GM19463 (cell line): ENCODE measurements around the gene VPS13A.
"Not testable (repeated sequence)": the region's sequence is repeated elsewhere in the genome, so short reads cannot be mapped to it uniquely, and the experiment has no call there.

Experiments used
- ATAC-seq: cut with Tn5 transposase; IDR thresholded peaks from one replicate; pipeline ENCODE4 v1.9.1; 2021; ENCODE audit warnings: mild to moderate bottlenecking, moderate library complexity; ENCODE audit not compliant: unreplicated experiment

VPS13A gene

GRCh38 chr9:77180056-77180455 is 2.7 kb downstream of the VPS13A start:
- no peak for ATAC-seq

- ATAC-seq = no peak
Measured at GRCh38 chr9:77183581-77183980, 6.2 kb downstream of the VPS13A start.

DNA sequence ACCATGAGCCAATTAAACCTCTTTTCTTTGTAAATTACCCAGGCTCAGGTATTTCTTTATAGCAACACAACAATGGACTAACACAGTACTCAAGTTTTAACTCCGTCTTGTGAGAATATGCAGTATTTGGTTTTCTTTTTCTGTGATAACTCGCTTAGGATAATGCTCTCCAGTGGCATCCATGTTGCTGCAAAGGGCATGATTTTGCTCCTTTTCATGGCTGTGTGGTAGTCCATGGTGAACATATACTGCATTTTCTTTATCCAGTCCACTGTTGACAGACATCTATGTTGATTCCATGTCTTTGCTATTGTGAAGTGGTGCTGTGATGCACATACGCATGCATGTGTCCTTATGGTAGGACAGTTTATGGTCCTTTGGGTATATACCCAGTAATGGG is 10.9 kb downstream of the VPS13A start:
- ATAC-seq = no peak

DNA sequence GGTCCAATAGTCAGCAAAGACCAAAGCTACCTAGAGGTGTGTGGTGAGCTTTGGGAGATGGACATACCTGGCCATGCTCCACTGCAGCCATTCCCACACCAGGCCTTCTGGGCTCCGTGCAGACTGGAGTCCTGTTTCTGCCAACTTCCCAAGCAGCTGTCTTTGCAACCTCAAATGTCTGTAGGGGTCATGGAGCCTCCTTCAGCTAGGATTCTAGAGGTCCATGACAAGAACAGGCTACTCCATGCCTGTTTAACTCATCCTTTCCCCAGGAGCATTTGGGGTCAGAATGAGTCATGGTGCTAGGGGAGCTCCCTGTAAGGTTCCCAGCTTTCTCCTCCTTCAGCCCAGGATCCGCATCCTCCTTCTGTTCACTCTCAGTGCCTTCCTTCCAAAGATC is 17.1 kb downstream of the VPS13A start:
- ATAC-seq = no peak

DNA sequence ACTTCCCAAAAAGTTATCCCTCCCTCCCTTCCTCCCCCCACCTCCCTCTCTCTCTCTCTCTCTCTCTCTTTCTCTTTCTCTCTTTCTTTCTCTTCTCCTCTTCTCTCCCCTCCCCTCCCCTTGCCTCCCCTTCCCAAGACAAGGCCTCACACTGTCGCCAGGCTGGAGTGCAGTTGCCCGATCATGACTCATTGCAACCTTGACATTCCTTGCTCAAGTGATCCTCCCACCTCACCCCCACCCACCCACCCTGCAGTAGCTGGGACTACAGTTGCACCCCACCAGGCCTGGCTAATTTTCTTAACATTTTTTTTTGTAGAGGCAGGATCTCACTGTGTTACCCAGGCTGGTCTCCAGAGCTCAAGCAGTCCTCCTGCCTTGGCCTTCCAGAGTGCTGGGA is 32.8 kb downstream of the VPS13A start:
- ATAC-seq = no peak

- no peak for ATAC-seq
Measured at GRCh38 chr9:77211561-77211960, 34.2 kb downstream of the VPS13A start.

- ATAC-seq = no peak
Measured at GRCh38 chr9:77212801-77213200, 35.5 kb downstream of the VPS13A start.

DNA sequence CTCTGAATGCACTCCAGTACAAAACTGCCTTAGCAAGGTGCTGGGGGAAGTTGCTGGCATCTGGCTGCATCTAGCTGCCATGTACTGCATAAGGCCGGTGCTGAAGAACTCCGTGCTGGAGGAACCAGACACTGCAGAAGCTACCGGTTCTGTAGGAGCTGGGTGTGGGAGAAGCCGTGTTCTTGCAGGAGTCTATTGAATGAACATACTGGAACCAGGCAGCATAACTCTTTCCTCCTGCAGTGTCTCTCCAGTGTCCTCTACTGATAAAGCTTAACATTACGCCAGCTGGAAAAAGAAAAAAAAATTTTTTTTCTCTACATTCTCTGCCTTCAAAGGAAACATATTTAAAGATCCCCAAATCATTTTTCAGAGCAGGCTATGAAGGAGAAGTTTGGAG is 38.5 kb downstream of the VPS13A start:
- ATAC-seq = no peak

DNA sequence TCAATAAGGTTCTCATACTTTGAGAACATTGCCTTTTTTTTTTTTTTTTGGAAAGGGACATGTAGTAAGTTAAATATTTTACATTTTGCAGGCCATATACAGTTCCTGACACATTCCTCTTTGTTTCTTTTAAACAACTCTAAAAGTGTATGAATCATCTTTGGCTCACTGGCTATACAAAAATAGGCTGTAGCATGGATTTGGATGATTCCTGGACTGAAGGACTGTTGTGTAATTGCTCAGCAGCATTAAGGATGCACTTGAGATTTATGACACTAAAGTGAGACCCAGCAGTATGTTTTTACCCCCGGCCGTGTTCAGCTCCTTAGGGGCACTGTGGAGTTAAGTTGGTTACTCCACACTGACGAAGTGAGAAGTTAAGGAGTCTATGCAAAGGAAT is 41.3 kb downstream of the VPS13A start:
- no peak for ATAC-seq

DNA sequence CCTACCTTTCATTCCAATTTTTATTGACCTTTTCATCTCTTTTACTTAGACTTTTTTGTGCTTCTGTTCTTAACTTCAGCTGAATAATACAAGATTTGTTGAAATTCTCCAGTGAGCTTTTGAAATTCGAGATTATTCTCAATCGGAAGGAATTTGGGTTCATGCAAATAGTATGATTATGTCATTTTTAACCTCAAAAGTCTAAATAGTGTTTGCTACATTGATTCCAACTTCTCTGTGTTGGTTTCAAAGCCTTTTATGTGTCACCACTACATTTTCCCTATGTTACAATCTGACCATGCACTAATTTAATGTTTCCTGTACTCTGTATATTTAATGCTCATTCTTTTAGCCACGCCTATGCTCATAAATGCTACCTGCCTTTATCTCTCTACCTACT is 44.1 kb downstream of the VPS13A start:
- no peak for ATAC-seq

DNA sequence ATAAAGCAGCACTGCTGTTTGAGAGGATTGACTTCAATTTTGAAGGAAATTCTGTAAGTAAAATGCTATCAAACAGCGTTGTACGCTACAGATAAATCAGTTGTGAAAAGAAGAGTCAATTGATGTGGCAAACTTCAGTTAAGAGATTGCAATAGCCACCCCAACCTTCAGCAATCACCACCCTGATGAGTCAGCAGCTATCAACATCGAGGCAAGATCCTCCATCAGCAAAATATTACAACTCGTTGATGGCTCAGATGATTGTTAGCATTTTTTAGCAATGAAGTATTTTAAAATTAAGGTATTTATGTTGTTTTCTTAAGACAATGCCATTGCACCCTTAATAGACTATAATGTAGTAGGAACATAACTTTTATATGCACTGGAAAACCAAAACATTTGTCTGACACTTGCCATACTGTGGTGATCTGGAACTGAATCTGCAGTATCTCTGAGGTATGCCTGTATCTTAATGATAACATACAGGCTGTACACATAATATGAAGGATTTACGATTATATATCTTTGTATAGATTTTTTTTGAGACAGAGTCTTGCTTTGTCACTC is 47.5 kb downstream of the VPS13A start:
- ATAC-seq = no peak

DNA sequence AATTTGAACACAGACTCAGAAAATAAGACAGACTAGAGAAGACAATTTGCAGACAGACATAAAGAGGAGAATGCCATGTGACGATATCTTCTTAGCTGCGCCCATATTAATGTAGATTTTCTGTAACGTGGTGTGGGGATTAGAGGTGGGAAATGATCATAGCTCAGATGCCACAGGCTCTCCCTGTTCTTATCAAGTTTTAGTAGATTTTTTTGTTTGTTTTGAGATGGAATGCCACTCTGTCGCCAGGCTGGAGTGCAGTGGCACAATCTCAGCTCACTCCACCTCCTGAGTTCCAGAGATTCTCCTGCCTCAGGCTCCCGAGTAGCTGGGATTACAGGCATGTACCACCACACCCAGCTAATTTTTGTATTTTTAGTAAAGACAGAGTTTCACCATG is 59.4 kb downstream of the VPS13A start:
- no peak for ATAC-seq

- no peak for ATAC-seq
Measured at GRCh38 chr9:77237896-77238295, 60.6 kb downstream of the VPS13A start.

- ATAC-seq = no peak
Measured at GRCh38 chr9:77251050-77251449, 73.7 kb downstream of the VPS13A start.

DNA sequence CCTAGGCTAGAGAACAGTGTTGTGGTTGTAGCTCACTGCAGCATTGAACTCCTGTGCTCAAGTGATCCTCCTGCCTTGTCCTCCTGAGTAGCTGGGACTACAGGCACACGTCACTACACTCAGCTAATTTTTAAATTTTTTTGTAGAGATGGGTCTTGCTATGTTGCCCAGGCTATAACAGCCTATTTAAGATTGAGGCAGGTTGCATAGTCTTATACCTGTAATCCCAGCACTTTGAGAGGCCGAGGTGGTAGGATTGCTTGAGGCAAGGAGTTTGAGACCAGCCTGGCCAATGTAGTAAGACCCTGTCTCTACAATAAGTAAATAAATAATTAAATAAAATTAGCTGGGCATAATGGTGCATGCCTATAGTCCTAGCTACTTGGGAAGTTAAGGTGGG is 79.9 kb downstream of the VPS13A start:
- ATAC-seq = no peak

DNA sequence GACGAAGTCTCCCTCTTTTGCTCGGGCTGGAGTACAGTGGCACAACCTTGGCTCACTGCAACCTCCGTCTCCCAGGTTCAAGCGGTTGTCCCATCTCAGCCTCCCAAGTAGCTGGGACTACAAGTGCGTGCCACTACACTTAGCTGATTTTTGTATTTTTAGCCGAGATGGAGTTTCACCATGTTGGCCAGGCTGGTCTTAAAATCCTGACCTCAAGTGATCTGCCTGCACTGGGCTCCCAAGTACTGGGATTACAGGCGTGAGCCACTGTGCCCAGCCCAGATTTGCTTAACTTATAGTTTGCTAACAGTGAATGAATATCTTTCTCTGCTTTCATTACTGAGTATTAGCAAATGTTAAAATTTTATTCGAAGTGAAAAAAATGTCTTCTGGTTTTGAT is 84.3 kb downstream of the VPS13A start:
- no peak for ATAC-seq

DNA sequence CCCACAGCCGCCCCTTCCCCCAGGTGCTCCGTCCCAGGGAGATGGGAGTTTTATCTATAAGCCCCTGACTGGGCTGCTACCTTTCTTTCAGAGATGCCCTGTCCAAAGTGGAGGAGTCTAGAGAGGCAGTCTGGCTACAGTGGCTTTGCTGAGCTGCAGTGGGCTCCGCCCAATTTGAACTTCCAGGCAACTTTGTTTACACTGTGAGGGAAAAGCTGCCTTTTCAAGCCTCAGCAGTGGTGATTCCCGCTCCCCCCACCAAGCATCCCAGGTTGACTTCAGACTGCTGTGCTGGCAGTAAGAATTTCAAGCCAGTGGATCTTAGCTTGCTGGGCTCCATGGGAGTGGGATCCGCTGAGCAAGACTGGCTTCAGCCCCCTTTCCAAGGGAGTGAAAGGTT is 90.4 kb downstream of the VPS13A start:
- ATAC-seq = not testable (repeated sequence)

DNA sequence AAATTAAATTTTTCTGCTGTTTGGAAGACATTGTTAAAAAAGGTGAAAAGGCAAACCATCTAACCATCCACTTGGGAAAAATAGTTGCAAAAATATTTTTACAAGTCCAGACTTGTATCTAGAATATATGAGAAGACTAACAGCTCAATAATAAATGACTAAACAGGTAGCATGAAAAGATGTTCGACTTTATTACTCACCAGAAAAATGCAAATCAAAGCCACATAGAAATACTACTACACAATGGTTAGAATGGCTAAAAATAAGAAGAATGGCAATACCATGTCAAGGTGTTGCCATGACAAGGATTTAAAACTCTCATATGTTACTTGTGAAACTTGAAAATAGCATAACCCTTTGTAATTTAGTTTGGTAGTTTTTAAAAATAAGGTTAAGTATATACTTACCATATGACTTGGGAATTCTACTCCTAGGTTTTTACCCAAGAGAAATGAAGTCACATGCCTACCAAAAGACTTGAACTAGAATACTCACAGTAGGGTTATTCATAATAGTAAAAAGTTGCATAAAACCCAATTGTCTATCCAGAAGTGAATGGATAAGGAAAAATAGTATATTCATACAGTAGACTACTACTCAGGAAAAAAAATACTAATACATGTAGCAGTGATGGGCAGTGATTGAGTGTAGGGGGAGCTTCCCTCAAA is 93.8 kb downstream of the VPS13A start:
- no peak for ATAC-seq

DNA sequence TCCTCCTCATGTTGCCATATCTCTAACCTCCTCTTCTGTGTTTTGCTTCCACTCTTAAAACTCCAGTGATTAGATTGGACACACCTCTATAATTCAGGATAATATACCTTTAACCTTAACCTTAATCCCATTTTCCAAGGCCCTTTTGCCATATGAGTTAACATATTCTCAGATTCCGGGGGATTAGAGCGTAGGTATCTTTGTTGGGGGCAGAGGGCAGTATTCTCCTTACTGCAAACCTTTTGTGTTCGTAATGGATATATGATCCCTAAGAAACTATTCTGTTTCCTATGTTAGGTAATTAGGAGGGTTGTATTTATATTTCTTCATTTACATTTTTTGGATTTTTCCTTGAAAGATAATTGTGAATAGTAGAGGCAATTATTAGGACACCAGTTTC is 99.5 kb downstream of the VPS13A start:
- no peak for ATAC-seq

DNA sequence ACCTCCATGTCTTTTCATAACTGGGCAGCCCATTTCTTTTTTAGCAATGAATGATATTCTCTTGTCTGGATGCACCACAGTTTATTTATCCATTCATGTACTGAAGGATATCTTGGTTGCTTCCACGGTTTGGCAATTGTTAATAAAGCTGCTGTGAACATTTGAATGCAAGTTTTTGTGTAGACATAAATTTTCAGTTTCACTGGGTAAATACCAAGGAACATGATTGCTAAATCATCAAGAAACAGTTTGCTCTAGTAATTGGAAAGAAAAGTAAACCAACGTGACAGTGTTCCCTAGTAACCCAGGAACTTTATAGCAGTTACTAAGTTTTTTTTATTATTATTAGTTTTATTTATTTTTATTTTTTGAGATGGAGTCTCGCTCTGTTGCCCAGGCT is 100.4 kb downstream of the VPS13A start:
- ATAC-seq = no peak

DNA sequence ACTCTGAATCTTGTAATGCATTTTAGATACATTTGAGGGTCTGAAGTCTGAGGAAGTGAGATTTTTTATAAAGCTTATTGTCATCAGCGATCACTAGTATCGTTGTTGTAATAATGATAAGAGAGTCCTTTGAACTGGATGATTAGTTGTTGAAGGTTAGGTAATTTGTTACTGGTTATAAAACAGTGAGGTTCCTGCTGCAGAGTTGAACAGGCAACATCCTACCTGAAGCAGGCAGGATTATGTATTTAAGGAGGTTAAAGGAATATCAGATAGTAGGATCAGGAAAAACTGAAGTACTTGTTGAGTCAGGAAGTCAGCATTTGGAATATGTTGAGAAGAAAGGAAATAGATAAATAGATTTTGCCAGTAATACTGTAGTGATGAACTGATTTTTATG is 106.7 kb downstream of the VPS13A start:
- ATAC-seq = no peak

DNA sequence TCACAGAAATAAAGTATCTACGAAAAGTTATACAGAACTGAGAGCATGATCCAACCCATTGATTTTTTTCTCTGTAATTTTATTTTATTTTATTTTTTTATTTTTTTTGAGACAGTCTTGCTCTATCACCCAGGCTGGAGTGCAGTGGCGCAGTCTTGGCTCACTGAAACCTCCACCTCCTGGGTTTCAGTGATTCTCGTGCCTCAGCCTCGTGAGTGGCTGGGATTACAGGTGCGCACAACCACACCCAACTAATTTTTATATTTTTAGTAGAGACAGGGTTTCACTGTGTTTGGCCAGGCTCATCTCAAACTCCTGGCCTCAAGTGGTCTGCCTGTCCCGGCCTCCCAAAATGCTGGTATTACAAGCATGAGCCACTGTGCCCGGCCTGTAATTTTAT is 107.3 kb downstream of the VPS13A start:
- ATAC-seq = no peak

- no peak for ATAC-seq
Measured at GRCh38 chr9:77290373-77290772, 113.0 kb downstream of the VPS13A start.
